H9 (cell line): ENCODE results near the gene CDYL. TPM values are rescaled to one million over a fixed set of nuclear protein-coding genes. Genes with fewer than 3 reads are reported as not detected.

Source experiments
- DNase-seq: peaks from one replicate; pipeline ENCODE4 v3.0.0-alpha.2; 2017
- H2AFZ ChIP-seq: one replicate; pipeline ENCODE4 v1.6.1; 2013; ENCODE audit warnings: mild to moderate bottlenecking, low read length, control low read depth, moderate library complexity
- H2AK5ac ChIP-seq: 2 replicates; pipeline ENCODE4 v1.6.1; 2013; ENCODE audit warnings: low read length, control low read depth, mixed read lengths; ENCODE audit not compliant: insufficient read length
- H2BK120ac ChIP-seq: one replicate; pipeline ENCODE4 v1.6.1; 2013; ENCODE audit warnings: low read depth, mild to moderate bottlenecking, low read length, control low read depth, inconsistent platforms; ENCODE audit not compliant: poor library complexity, severe bottlenecking
- H2BK12ac ChIP-seq: 2 replicates; pipeline ENCODE4 v1.6.1; 2013; ENCODE audit warnings: low read length, control low read depth, mixed read lengths, low read depth; ENCODE audit not compliant: insufficient read length
- H2BK15ac ChIP-seq: 2 replicates; pipeline ENCODE4 v1.6.1; 2013; ENCODE audit warnings: low read depth, low read length, control low read depth
- H2BK20ac ChIP-seq: one replicate; pipeline ENCODE4 v1.6.1; 2013; ENCODE audit warnings: low read depth, mild to moderate bottlenecking, low read length, control low read depth, inconsistent platforms; ENCODE audit not compliant: poor library complexity, severe bottlenecking
- H2BK5ac ChIP-seq: 2 replicates; pipeline ENCODE4 v1.6.1; 2013; ENCODE audit warnings: low read length, control low read depth, mixed read lengths; ENCODE audit not compliant: insufficient read length
- H3K14ac ChIP-seq: 2 replicates; pipeline ENCODE4 v1.6.1; 2013; ENCODE audit warnings: low read length, control low read depth; ENCODE audit not compliant: insufficient read depth
- H3K18ac ChIP-seq: 2 replicates; pipeline ENCODE4 v1.6.1; 2013; ENCODE audit warnings: low read depth, mild to moderate bottlenecking, mixed read lengths, low read length, control low read depth; ENCODE audit not compliant: insufficient read length
- H3K23ac ChIP-seq: 2 replicates; pipeline ENCODE4 v1.6.1; 2013; ENCODE audit warnings: low read length, control low read depth, mixed read lengths, low read depth; ENCODE audit not compliant: insufficient read length
- H3K23me2 ChIP-seq: 2 replicates; pipeline ENCODE4 v1.6.1; 2013; ENCODE audit warnings: low read depth, mild to moderate bottlenecking, mixed read lengths, low read length, control low read depth; ENCODE audit not compliant: insufficient read length, poor library complexity, severe bottlenecking
- H3K27ac ChIP-seq: 2 replicates; pipeline ENCODE4 v1.5.1; 2013; ENCODE audit warnings: low read length, control low read depth, mixed read lengths, low read depth; ENCODE audit not compliant: insufficient read length
- H3K27me3 ChIP-seq: 2 replicates; pipeline ENCODE4 v1.6.1; 2013; ENCODE audit warnings: low read length, control low read depth, inconsistent platforms; ENCODE audit not compliant: insufficient read depth
- H3K4ac ChIP-seq: 2 replicates; pipeline ENCODE4 v1.6.1; 2013; ENCODE audit warnings: low read depth, mild to moderate bottlenecking, control low read depth, inconsistent platforms, low read length, moderate library complexity
- H3K4me1 ChIP-seq: 2 replicates; pipeline ENCODE4 v1.6.1; 2013; ENCODE audit warnings: low read length, control low read depth, inconsistent platforms; ENCODE audit not compliant: insufficient read depth
- H3K4me2 ChIP-seq: 2 replicates; pipeline ENCODE4 v1.6.1; 2013; ENCODE audit warnings: low read length, control low read depth, mixed read lengths; ENCODE audit not compliant: insufficient read length, insufficient read depth
- H3K56ac ChIP-seq: 2 replicates; pipeline ENCODE4 v1.6.1; 2013; ENCODE audit warnings: low read depth, mild to moderate bottlenecking, mixed read lengths, low read length, control low read depth; ENCODE audit not compliant: insufficient read length
- H3K79me1 ChIP-seq: 2 replicates; pipeline ENCODE4 v1.6.1; 2013; ENCODE audit warnings: low read depth, mild to moderate bottlenecking, moderate library complexity, low read length, control low read depth, inconsistent platforms; ENCODE audit not compliant: insufficient read depth, poor library complexity, severe bottlenecking
- H3K79me2 ChIP-seq: 2 replicates; pipeline ENCODE4 v1.6.1; 2013; ENCODE audit warnings: low read length, control low read depth, inconsistent platforms; ENCODE audit not compliant: insufficient read depth
- H3K9ac ChIP-seq: 2 replicates; pipeline ENCODE4 v1.6.1; 2013; ENCODE audit warnings: low read length, control low read depth, mixed read lengths; ENCODE audit not compliant: insufficient read length; ENCODE audit errors: extremely low read depth
- H3K9me3 ChIP-seq: one replicate; pipeline ENCODE4 v1.6.1; 2013; ENCODE audit warnings: low read depth, low read length, inconsistent platforms; ENCODE audit not compliant: control insufficient read depth
- H3T11ph ChIP-seq: one replicate; pipeline ENCODE4 v1.6.1; 2013; ENCODE audit warnings: mild to moderate bottlenecking, low read length, control low read depth, inconsistent platforms
- H4K20me1 ChIP-seq: one replicate; pipeline ENCODE4 v1.6.1; 2013; ENCODE audit not compliant: control insufficient read depth, insufficient read length, insufficient read depth
- H4K5ac ChIP-seq: 2 replicates; pipeline ENCODE4 v1.6.1; 2013; ENCODE audit warnings: low read depth, mild to moderate bottlenecking, mixed read lengths, low read length, control low read depth; ENCODE audit not compliant: insufficient read length
- H4K8ac ChIP-seq: replicated peaks from 2 replicates; pipeline ENCODE4 v1.6.1; 2013; ENCODE audit warnings: low read length, control low read depth, mixed read lengths, low read depth; ENCODE audit not compliant: insufficient read length
- H4K91ac ChIP-seq: 2 replicates; pipeline ENCODE4 v1.6.1; 2013; ENCODE audit warnings: low read depth, mild to moderate bottlenecking, moderate library complexity, mixed read lengths, low read length, control low read depth; ENCODE audit not compliant: insufficient read length
- H3K27ac Mint-ChIP-seq, 3 experiments: 2 replicates in 2 of 3; 3 replicates in 1 of 3; pipeline ENCODE4 v1.8.0; 2020 to 2021; ENCODE audit warnings: mixed read lengths in 3 of 3, mild to moderate bottlenecking in 1 of 3, moderate library complexity in 1 of 3
- H3K27me3 Mint-ChIP-seq: 2 replicates; pipeline ENCODE4 v1.8.0; 2021; ENCODE audit warnings: low read depth, mild to moderate bottlenecking, moderate library complexity, mixed read lengths
- H3K36me3 Mint-ChIP-seq, 3 experiments: 2 replicates in 2 of 3; 3 replicates in 1 of 3; pipeline ENCODE4 v1.8.0; 2020 to 2021; ENCODE audit warnings: low read depth in 3 of 3, mixed read lengths in 3 of 3; ENCODE audit not compliant: insufficient read depth in 1 of 3
- H3K4me1 Mint-ChIP-seq, 2 experiments: 2 replicates each; pipeline ENCODE4 v1.8.0; 2020; ENCODE audit warnings: mixed read lengths in 2 of 2
- H3K4me3 Mint-ChIP-seq, 2 experiments: 2 replicates in 1 of 2; 3 replicates in 1 of 2; pipeline ENCODE4 v1.8.0; 2020 to 2021; ENCODE audit warnings: mild to moderate bottlenecking in 2 of 2, mixed read lengths in 2 of 2, moderate library complexity in 1 of 2
- H3K9me3 Mint-ChIP-seq, 2 experiments: 2 replicates in 1 of 2; 3 replicates in 1 of 2; pipeline ENCODE4 v1.8.0; 2020; ENCODE audit warnings: mild to moderate bottlenecking in 2 of 2, mixed read lengths in 2 of 2, moderate library complexity in 1 of 2
- WGBS: extraction: QIAGEN DNeasy Blood & Tissue Kit; methylation state at CpG from one replicate; pipeline ENCODE4 v1.1.7; 2013; ENCODE audit warnings: missing lambda C conversion rate, low lambda C conversion rate, mixed read lengths; ENCODE audit not compliant: insufficient read length; ENCODE audit errors: extremely low coverage; 5-methylcytosine and 5-hydroxymethylcytosine counted together
- total RNA-seq: library from RNA; stranded (reverse); gene quantifications from 2 replicates; pipeline ENCODE4 v1.2.1, GENCODE V29; 2021
- TF ChIP-seq, protein P1 (sequence below): fragments of 200-600 bp; sonication (generic); conservative IDR thresholded peaks from 3 replicates; pipeline ENCODE4 v1.8.0; 2021; ENCODE audit warnings: antibody characterized with exemption, mild to moderate bottlenecking

Gene CDYL
- total RNA-seq, 1 experiment from 2014 or later, result 95.0 TPM

DNA sequence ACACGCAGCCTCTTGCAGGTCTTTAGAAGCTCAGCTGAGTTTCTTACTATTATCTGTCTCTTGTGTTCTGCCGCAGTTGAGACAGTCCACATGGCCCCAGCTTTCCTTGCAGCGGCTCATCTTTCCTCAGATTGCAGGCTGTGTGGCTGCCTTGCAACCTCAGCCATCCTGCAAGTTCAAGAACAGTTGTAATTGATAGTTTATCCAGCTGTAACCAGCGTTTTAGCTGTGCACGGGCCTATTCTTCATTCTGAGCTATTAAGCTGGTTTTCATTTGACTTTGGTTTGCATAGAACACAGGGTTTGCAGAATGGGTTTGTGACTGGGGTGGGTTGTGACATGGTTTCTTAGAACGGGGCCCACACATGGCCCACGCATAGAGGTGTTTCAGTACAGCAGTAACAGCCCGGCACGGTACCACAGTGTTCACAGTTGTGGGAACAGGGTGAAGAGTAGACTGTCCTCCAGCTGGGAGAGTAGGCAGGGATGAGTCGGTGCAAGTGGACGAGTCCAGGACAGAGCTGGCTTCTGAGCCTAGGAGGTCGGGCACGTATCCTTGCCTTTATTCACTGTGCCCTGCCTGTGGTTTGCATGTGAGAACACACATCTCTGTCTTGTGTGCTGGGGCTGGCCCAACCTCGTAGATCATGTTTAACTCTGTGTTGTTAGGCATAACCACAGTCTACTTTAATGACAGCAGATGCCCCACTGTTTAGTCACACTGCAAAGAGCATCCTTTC lies 138.4 kb downstream of the CDYL start:
- TF ChIP-seq, protein P1, sequence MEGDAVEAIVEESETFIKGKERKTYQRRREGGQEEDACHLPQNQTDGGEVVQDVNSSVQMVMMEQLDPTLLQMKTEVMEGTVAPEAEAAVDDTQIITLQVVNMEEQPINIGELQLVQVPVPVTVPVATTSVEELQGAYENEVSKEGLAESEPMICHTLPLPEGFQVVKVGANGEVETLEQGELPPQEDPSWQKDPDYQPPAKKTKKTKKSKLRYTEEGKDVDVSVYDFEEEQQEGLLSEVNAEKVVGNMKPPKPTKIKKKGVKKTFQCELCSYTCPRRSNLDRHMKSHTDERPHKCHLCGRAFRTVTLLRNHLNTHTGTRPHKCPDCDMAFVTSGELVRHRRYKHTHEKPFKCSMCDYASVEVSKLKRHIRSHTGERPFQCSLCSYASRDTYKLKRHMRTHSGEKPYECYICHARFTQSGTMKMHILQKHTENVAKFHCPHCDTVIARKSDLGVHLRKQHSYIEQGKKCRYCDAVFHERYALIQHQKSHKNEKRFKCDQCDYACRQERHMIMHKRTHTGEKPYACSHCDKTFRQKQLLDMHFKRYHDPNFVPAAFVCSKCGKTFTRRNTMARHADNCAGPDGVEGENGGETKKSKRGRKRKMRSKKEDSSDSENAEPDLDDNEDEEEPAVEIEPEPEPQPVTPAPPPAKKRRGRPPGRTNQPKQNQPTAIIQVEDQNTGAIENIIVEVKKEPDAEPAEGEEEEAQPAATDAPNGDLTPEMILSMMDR, result no peak
- Histone ChIP-seq H3K9me3 (no peaks in the 10 kb centered on the region), H3K79me1 (peaks cover 7% of the 10 kb centered on the region), H3K14ac (no peak overlapping the region), H3K56ac (no peak overlapping the region), H3K18ac (no peak overlapping the region), H3K4me1 (peaks cover 17% of the 10 kb centered on the region), H4K8ac (no peak overlapping the region), H3K9ac (no peak overlapping the region), H2AK5ac (no peak overlapping the region), H3K4me2 (no peak overlapping the region), H4K20me1 (no peaks in the 10 kb centered on the region), H2AFZ (no peak overlapping the region), H3K27ac (no peak overlapping the region), H2BK12ac (no peak overlapping the region), H4K91ac (no peak overlapping the region), H3K27me3 (no peaks in the 10 kb centered on the region), H3K23me2 (no peaks in the 10 kb centered on the region), H2BK120ac (no peak overlapping the region), H3K4ac (no peak overlapping the region), H2BK20ac (no peak overlapping the region), H3K23ac (no peak overlapping the region), H4K5ac (no peak overlapping the region), H3T11ph (no peak overlapping the region), H2BK15ac (no peak overlapping the region), H2BK5ac (no peak overlapping the region), H3K79me2 (peaks cover 19% of the 10 kb centered on the region; the same call in 1 of the 2 replicates)
- Mint-ChIP-seq H3K4me3 (no peak overlapping the region), H3K9me3 (no peaks in the 10 kb centered on the region), H3K4me1 (peaks cover 61 to 67% of the 10 kb centered on the region in 2 experiments), H3K27me3 (no peaks in the 10 kb centered on the region), H3K36me3 (peaks cover 3 to 12% (median 10%) of the 10 kb centered on the region in 3 experiments; a peak in 5 of 7 replicates), H3K27ac (peak overlapping the region; percentile 42 to 79 (median 67); a peak in 6 of 7 replicates)
- no peak for DNase-seq
- WGBS, result no CpG with 5 or more reads among the region's 14 CpGs
